Measurements from ENCODE around the gene COX10.

- TF ChIP-seq POLR2A (IDR thresholded peaks at IDR 0.05) (no peak), CTCF (IDR thresholded peaks at IDR 0.05) (no peak), EP300 (IDR thresholded peaks at IDR 0.05) (no peak), POLR2AphosphoS5 (IDR thresholded peaks at IDR 0.05) (no peak)
Measured at GRCh38 chr17:14032234-14032633, 37.1 kb upstream of the COX10 start.
